Measurements from ENCODE around the gene TYSND1. TPM values are rescaled to one million over a fixed set of nuclear protein-coding genes. Genes with fewer than 3 reads are reported as not detected.

TYSND1 gene
- polyA plus RNA-seq, 3 donors = 8.6 to 11.2 (median 11.2) TPM

DNA sequence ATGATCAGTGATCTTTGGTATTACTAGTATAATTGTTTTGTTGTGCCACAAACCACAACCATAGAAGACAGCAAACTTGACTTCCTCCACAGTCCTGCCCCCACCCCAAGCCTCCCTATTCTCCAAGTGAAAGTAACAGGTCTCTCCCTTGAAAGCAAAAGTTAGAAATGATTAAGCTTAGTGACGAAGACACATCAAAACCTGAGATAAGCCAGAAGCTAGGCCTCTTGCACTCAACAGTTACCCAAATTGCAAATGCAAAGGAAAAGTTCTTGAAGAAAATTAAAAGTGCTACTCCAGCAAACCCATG, 16.3 kb upstream of the TYSND1 start:
- Histone ChIP-seq H3K27ac (ENCODE audit: low read depth in 1 of 2, low read length in 2 of 2) (peak overlapping the region in 1 of 2 donors; percentile 55), H3K4me3 (replicated peaks in 1 of 3; ENCODE audit: low read depth in 2 of 3, low read length in 3 of 3) (peak overlapping the region in 1 of 3 experiments; percentile 17), H3K9ac (ENCODE audit: insufficient read depth, low read length, poor library complexity, severe bottlenecking) (no peak overlapping the region), H3K4me2 (replicated peaks; ENCODE audit: extremely low read depth, low read length, poor library complexity, severe bottlenecking) (peak overlapping the region; percentile 54), H3K27me3 (ENCODE audit: control insufficient read depth in 2 of 2, insufficient read depth in 2 of 2, low read length in 2 of 2) (no peaks in the 10 kb centered on the region), H3K79me2 (ENCODE audit: insufficient read depth, low read length) (peaks cover 95% of the 10 kb centered on the region), H4K20me1 (ENCODE audit: insufficient read depth, low read length) (peaks cover 99% of the 10 kb centered on the region), H3K4me1 (ENCODE audit: control insufficient read depth in 1 of 2, insufficient read depth in 2 of 2, low read length in 2 of 2) (peaks cover 32 to 36% of the 10 kb centered on the region in 2 donors), H3K9me3 (replicated peaks in 1 of 2; ENCODE audit: control insufficient read depth in 1 of 2, insufficient read depth in 1 of 2, low read length in 2 of 2) (no peaks in the 10 kb centered on the region), H2AFZ (ENCODE audit: insufficient read depth, low read depth, low read length, poor library complexity, severe bottlenecking) (no peak overlapping the region), H3K36me3 (replicated peaks in 1 of 2; ENCODE audit: control insufficient read depth in 1 of 2, insufficient read depth in 2 of 2, low read length in 2 of 2) (peaks cover 38 to 63% of the 10 kb centered on the region in 2 donors)
- DNase-seq = no peak
- no CpG with 5 or more reads among the region's 1 CpG for WGBS (ENCODE audit: insufficient coverage)
- H3K27me3 Mint-ChIP-seq (ENCODE audit: low read depth in 3 of 3) = no peaks in the 10 kb centered on the region
- intact Hi-C loops (cut with micrococcal nuclease) = no loop called here
- H3K4me1 Mint-ChIP-seq = peaks cover 45% of the 10 kb centered on the region
- H3K27ac Mint-ChIP-seq = peak overlapping the region in 6 of 7 donors; percentile 11 to 61 (median 39)
- peak overlapping the region in 1 of 2 donors; percentile 48 for H3K4me3 Mint-ChIP-seq
- TF ChIP-seq, protein P1, sequence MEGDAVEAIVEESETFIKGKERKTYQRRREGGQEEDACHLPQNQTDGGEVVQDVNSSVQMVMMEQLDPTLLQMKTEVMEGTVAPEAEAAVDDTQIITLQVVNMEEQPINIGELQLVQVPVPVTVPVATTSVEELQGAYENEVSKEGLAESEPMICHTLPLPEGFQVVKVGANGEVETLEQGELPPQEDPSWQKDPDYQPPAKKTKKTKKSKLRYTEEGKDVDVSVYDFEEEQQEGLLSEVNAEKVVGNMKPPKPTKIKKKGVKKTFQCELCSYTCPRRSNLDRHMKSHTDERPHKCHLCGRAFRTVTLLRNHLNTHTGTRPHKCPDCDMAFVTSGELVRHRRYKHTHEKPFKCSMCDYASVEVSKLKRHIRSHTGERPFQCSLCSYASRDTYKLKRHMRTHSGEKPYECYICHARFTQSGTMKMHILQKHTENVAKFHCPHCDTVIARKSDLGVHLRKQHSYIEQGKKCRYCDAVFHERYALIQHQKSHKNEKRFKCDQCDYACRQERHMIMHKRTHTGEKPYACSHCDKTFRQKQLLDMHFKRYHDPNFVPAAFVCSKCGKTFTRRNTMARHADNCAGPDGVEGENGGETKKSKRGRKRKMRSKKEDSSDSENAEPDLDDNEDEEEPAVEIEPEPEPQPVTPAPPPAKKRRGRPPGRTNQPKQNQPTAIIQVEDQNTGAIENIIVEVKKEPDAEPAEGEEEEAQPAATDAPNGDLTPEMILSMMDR (IDR thresholded peaks at IDR 0.05) = no peak
- H3K36me3 Mint-ChIP-seq = peaks cover 46 to 65% of the 10 kb centered on the region in 2 donors
- no peaks in the 10 kb centered on the region for H3K9me3 Mint-ChIP-seq

DNA sequence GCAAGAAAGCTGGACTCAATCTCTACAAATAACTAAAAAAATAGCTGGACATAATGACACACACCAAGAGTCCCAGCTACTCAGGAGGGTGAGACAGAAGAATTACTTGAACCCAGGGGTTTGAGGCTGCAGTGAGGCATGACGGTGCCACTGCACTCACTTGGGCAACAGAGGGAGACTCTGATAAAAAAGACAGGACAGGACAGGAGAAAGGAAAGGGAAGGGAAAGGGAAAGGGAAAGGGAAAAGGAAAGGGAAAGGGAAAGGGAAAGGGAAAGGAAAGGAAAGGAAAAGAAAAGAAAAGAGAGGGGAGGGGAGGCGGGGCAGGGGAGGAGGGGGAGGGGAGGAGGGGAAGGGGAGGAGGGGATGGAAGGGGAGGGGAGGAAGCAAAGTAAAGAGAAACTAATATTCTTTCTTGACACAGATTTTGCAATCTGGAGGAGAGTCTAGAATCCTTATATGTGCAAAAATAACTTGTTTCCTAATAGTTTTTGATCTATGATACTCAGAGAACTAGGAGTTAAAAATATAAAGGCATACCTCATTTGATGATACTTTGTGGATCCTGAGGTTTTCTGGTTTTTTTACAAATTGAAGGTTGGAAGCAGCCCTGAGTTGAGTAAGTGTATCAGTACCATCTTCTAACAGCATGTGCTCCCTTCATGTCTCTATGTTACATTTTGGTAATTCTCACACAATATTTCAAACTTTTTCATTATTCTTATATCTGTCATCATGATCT, 15.8 kb upstream of the TYSND1 start:
- H3K4me3 ChIP-seq (replicated peaks in 1 of 3; ENCODE audit: low read depth in 2 of 3, low read length in 3 of 3) = peak overlapping the region in 1 of 3 experiments; percentile 17
- intact Hi-C loops (cut with micrococcal nuclease) = no loop called here
- no peaks in the 10 kb centered on the region for H3K9me3 Mint-ChIP-seq
- H3K4me1 Mint-ChIP-seq = peaks cover 44% of the 10 kb centered on the region
- no peaks in the 10 kb centered on the region for H3K27me3 Mint-ChIP-seq (ENCODE audit: low read depth in 3 of 3)
- no peaks in the 10 kb centered on the region for H3K27me3 ChIP-seq (ENCODE audit: control insufficient read depth in 2 of 2, insufficient read depth in 2 of 2, low read length in 2 of 2)
- H3K9me3 ChIP-seq (replicated peaks in 1 of 2; ENCODE audit: control insufficient read depth in 1 of 2, insufficient read depth in 1 of 2, low read length in 2 of 2) = no peaks in the 10 kb centered on the region
- 56% methylated on average over 1 of the region's 2 CpGs for WGBS (ENCODE audit: insufficient coverage)
- H3K4me3 Mint-ChIP-seq = peak overlapping the region in 1 of 2 donors; percentile 48
- peaks cover 32 to 36% of the 10 kb centered on the region in 2 donors for H3K4me1 ChIP-seq (ENCODE audit: control insufficient read depth in 1 of 2, insufficient read depth in 2 of 2, low read length in 2 of 2)
- DNase-seq = no peak
- H2AFZ ChIP-seq (ENCODE audit: insufficient read depth, low read depth, low read length, poor library complexity, severe bottlenecking) = no peak overlapping the region
- H3K27ac Mint-ChIP-seq = peak overlapping the region; percentile 43 to 90 (median 81)
- peaks cover 51 to 68% of the 10 kb centered on the region in 2 donors for H3K36me3 Mint-ChIP-seq
- H3K27ac ChIP-seq (ENCODE audit: low read depth in 1 of 2, low read length in 2 of 2) = peak overlapping the region in 1 of 2 donors; percentile 55
- peaks cover 98% of the 10 kb centered on the region for H4K20me1 ChIP-seq (ENCODE audit: insufficient read depth, low read length)
- peaks cover 95% of the 10 kb centered on the region for H3K79me2 ChIP-seq (ENCODE audit: insufficient read depth, low read length)
- H3K9ac ChIP-seq (ENCODE audit: insufficient read depth, low read length, poor library complexity, severe bottlenecking) = no peak overlapping the region
- H3K4me2 ChIP-seq (replicated peaks; ENCODE audit: extremely low read depth, low read length, poor library complexity, severe bottlenecking) = peak overlapping the region; percentile 54
- TF ChIP-seq, protein P1 (IDR thresholded peaks at IDR 0.05) = no peak
- peaks cover 41 to 63% of the 10 kb centered on the region in 2 donors for H3K36me3 ChIP-seq (replicated peaks in 1 of 2; ENCODE audit: control insufficient read depth in 1 of 2, insufficient read depth in 2 of 2, low read length in 2 of 2)
